Chondrocyte (in vitro differentiated cells): ENCODE measurements around the gene MYO5C. TPM values are rescaled to one million over a fixed set of nuclear protein-coding genes. Genes with fewer than 3 reads are reported as not detected.

Experiments
- DNase-seq: peaks from one replicate; pipeline ENCODE4 v3.0.0; 2021; ENCODE audit warnings: mixed read lengths, low spot score
- H3K27ac Mint-ChIP-seq: one replicate; pipeline ENCODE4 v1.8.0; 2021; ENCODE audit warnings: mild to moderate bottlenecking, moderate library complexity, mixed read lengths; ENCODE audit not compliant: unreplicated experiment
- H3K27me3 Mint-ChIP-seq: 2 replicates; pipeline ENCODE4 v1.8.0; 2021; ENCODE audit warnings: low read depth, mixed read lengths
- H3K36me3 Mint-ChIP-seq: 2 replicates; pipeline ENCODE4 v1.8.0; 2021; ENCODE audit warnings: low read depth, mixed read lengths
- H3K4me1 Mint-ChIP-seq: 2 replicates; pipeline ENCODE4 v1.8.0; 2021; ENCODE audit warnings: low read depth, mild to moderate bottlenecking, mixed read lengths
- H3K4me3 Mint-ChIP-seq: one replicate; pipeline ENCODE4 v1.8.0; 2021; ENCODE audit warnings: mild to moderate bottlenecking, moderate library complexity, mixed read lengths; ENCODE audit not compliant: unreplicated experiment
- H3K9me3 Mint-ChIP-seq: 2 replicates; pipeline ENCODE4 v1.8.0; 2021; ENCODE audit warnings: low read depth, mixed read lengths
- total RNA-seq: library from RNA; stranded (reverse); gene quantifications from 3 replicates; pipeline ENCODE4 v1.2.1, GENCODE V29; 2021
- TF ChIP-seq, protein P1 (sequence below): fragments of 200-600 bp; sonication (generic); IDR thresholded peaks from 2 replicates; pipeline ENCODE4 v1.5.0; 2021; ENCODE audit warnings: antibody characterized with exemption, mild to moderate bottlenecking, moderate library complexity

Gene MYO5C
- total RNA-seq, 1 donor from 2014 or later = 1.4 TPM

DNA sequence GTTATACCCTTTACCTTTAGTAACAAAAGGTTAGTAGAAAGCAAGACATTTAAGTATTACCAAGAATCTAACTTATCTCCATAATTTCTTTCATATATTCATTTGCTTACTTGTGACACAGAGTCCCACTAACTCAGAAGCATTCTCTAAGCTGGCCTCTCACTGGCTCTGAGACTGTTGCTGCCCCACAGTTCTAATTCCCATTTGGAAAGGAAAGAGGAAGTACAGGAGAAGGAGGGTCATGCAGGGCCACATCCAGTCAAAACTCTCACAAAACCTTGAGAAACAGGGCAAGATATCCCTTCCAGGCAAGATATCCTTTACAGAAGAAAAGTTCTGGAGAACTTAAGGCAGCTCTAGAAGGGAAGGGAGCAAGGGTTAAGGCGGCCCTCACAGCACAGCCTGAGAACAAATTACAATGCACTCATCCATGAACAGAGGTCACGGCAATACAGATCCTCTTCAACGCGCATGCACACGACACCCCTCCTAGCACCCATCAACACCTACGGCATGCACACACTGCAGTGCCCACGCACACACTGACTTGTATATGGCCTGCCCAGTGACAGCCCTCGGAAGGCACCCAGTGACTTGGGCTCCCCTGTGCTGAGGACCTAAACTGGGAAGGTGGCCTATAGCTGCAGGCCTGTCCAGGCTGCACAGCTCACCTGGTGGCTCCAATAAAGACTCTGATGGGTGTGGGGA is 13.0 kb upstream of the MYO5C start:
- TF ChIP-seq, protein P1, sequence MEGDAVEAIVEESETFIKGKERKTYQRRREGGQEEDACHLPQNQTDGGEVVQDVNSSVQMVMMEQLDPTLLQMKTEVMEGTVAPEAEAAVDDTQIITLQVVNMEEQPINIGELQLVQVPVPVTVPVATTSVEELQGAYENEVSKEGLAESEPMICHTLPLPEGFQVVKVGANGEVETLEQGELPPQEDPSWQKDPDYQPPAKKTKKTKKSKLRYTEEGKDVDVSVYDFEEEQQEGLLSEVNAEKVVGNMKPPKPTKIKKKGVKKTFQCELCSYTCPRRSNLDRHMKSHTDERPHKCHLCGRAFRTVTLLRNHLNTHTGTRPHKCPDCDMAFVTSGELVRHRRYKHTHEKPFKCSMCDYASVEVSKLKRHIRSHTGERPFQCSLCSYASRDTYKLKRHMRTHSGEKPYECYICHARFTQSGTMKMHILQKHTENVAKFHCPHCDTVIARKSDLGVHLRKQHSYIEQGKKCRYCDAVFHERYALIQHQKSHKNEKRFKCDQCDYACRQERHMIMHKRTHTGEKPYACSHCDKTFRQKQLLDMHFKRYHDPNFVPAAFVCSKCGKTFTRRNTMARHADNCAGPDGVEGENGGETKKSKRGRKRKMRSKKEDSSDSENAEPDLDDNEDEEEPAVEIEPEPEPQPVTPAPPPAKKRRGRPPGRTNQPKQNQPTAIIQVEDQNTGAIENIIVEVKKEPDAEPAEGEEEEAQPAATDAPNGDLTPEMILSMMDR = no peak
- Mint-ChIP-seq H3K4me1 (peaks cover 5% of the 10 kb centered on the region), H3K27me3 (no peaks in the 10 kb centered on the region), H3K27ac (no peak overlapping the region), H3K4me3 (no peak overlapping the region), H3K9me3 (no peaks in the 10 kb centered on the region), H3K36me3 (peaks cover 14% of the 10 kb centered on the region)
- no peak for DNase-seq

DNA sequence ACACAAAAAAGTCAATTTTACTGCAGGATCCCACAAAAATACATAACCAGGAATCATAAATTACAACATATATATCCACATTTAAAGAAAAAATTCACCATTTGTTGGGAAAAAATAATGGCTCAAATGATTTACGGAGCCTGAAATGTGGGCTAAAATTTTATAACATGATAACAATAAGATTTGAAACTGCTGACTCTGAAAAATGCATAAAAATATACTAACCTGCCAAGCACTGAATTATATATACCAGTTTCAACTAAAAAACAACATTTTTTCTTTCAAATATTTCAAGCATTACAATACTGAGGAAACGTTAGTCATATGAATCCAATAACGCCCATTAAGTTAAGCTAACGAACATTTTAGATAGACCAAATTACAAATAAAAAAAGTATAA is 12.2 kb upstream of the MYO5C start:
- no peaks in the 10 kb centered on the region for H3K27me3 Mint-ChIP-seq

DNA sequence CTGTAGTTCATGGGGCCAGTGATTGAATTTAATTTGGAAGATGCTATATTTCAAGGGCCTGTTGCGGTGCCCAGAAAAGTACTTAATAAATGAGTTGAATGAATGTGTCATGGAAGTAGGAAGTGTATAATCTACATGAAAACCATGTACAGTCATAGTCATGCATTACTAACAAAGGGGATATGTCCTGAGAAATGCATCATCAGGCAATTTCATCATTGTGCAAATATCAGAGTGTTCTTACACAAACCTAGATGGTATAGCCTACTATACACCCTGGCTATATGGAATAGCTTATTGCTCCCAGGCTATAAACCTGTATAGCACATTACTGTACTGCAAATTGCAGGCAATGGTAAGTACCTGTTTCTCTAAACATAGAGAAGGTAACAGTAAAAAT is 10.7 kb upstream of the MYO5C start:
- no peak for DNase-seq

More for the DNA sequence above, 12.2 kb upstream of the MYO5C start:
- TF ChIP-seq, protein P1 = no peak
- Mint-ChIP-seq H3K9me3 (no peaks in the 10 kb centered on the region), H3K4me3 (no peak overlapping the region), H3K27ac (no peak overlapping the region), H3K4me1 (peaks cover 8% of the 10 kb centered on the region), H3K36me3 (peaks cover 9% of the 10 kb centered on the region)
- DNase-seq = no peak

DNA sequence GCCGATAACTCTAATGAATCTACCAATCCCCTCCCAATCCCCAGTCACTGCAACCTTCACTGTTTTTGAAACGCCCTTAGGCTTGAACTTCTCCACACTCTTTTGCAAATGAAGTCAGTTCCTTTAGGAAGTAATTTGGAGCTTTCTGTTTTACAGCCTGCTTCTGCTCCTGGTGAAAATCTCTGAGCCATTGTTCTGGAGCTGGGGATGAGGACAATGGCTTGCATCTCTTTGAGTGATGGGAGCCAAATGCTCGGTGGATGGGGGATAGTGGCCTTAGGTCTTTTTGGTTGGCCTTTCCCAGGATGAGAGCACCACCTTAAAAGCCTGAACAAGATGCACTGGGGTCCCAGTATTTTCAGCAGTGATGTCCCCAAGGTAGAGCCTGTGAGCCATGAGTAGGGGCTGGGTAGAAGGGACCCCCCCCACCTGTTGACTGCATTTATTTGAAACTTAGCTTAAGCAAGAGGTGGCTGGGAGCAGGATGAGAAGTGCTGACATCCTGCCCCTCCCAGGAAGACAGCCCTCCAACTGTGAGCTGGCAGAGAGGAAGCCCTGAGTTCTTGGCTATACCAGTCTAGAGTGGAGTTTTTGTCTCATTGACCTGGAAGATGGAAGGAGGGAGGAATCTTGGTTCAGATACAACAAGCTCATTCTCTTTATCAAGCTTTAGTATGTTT is 7.6 kb upstream of the MYO5C start:
- no peak overlapping the region for H3K4me3 Mint-ChIP-seq
- TF ChIP-seq, protein P1 = no peak
- H3K4me1 Mint-ChIP-seq = peaks cover 8% of the 10 kb centered on the region
- peaks cover 3% of the 10 kb centered on the region for H3K36me3 Mint-ChIP-seq
- H3K27me3 Mint-ChIP-seq = no peaks in the 10 kb centered on the region
- H3K9me3 Mint-ChIP-seq = peaks cover 11% of the 10 kb centered on the region
- DNase-seq = no peak
- H3K27ac Mint-ChIP-seq = no peak overlapping the region

More for the DNA sequence above, 10.7 kb upstream of the MYO5C start:
- TF ChIP-seq, protein P1 = no peak
- Mint-ChIP-seq H3K4me1 (peaks cover 8% of the 10 kb centered on the region), H3K4me3 (no peak overlapping the region), H3K9me3 (no peaks in the 10 kb centered on the region), H3K36me3 (peaks cover 6% of the 10 kb centered on the region), H3K27me3 (no peaks in the 10 kb centered on the region), H3K27ac (no peak overlapping the region)

DNA sequence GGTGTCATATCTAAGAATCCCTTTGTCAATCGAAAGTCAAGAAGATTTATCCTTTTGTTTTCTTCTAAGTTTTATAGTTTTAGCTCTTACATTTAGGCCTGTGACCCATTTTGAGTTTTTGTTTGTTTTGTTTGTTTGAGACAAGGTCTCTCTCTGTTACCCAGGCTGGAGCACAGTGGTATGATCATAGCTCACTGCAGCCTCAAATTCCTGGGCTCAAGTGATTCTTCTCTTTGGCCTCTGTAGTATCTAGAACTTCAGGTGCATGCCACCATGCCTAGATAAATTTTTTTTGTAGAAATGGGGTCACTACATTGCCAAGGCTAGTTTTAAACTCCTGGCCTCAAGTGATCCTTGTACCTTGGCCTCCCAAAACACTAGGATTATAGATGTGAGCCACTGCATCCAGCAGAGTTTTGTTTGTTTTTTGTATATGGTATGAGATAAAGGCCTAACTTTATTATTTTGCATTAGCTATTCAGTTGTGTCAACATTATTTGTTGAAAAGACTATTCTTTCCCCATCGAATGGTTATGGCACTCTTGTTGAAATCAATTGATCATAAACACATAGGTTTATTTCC is 5.8 kb upstream of the MYO5C start:
- no peak overlapping the region for H3K4me3 Mint-ChIP-seq
- H3K4me1 Mint-ChIP-seq = peaks cover 8% of the 10 kb centered on the region
- peaks cover 11% of the 10 kb centered on the region for H3K9me3 Mint-ChIP-seq
- peaks cover 3% of the 10 kb centered on the region for H3K36me3 Mint-ChIP-seq
- no peak for DNase-seq
- no peaks in the 10 kb centered on the region for H3K27me3 Mint-ChIP-seq
- TF ChIP-seq, protein P1 = no peak
- no peak overlapping the region for H3K27ac Mint-ChIP-seq
